C4-2B (cell line): ENCODE measurements around the gene PCBP4.
"Not testable (repeated sequence)": the region's sequence is repeated elsewhere in the genome, so short reads cannot be mapped to it uniquely, and the experiment has no call there.

Experiments
- ZFX ChIP-seq: fragments of 450-650 bp; IDR thresholded peaks from 2 replicates; pipeline ENCODE4 v1.6.1; 2017
- TF ChIP-seq, protein P1 (sequence below): fragments of 450-650 bp; conservative IDR thresholded peaks from 2 replicates; pipeline ENCODE4 v1.5.1; 2017; ENCODE audit warnings: mild to moderate bottlenecking

DNA sequence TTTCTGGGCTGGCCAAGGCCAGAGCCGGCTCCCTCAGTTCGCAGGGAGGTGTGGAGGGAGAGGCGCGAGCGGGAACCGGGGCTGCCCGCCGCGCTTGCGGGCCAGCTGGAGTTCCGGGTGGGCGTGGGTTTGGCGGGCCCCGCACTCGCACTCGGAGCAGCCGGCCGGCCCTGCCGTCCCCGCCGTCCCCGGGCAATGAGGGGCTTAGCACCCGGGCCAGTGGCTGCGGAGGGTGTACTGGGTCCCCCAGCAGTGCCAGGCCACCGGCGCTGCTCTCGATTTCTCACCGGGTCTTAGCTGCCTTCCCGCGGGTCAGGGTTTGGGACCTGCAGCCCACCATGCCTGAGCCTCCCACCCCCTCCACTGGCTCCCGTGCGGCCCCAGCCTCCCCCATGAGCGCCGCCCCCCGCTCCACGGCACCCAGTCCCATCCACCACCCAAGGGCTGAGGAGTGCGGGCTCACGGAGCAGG is 23.3 kb upstream of the PCBP4 start:
- TF ChIP-seq, protein P1, sequence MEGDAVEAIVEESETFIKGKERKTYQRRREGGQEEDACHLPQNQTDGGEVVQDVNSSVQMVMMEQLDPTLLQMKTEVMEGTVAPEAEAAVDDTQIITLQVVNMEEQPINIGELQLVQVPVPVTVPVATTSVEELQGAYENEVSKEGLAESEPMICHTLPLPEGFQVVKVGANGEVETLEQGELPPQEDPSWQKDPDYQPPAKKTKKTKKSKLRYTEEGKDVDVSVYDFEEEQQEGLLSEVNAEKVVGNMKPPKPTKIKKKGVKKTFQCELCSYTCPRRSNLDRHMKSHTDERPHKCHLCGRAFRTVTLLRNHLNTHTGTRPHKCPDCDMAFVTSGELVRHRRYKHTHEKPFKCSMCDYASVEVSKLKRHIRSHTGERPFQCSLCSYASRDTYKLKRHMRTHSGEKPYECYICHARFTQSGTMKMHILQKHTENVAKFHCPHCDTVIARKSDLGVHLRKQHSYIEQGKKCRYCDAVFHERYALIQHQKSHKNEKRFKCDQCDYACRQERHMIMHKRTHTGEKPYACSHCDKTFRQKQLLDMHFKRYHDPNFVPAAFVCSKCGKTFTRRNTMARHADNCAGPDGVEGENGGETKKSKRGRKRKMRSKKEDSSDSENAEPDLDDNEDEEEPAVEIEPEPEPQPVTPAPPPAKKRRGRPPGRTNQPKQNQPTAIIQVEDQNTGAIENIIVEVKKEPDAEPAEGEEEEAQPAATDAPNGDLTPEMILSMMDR, result not testable (repeated sequence)
- not testable (repeated sequence) for TF ChIP-seq ZFX
